ENCODE results near the gene IL23R.

Gene IL23R

DNA sequence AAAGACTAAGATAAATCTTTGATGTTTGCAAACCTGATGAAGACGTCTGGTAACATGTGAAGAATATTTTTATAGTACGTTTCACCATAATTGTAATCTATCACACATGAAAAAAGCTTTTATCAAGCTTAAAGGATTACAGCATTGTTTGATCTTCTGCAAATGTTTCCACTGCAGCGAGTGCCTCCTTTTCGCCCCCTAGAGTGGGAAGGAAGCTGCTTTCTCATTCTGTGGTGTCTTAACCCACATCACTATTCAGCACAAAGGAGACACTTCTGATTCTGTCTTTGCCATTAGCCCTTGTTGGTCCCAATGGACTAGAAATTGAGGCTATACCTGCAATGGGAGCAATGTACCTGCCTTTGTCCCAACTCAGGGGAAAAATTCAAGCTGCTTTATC lies 95.4 kb downstream of the IL23R start:
- no peak for TF ChIP-seq CTCF (IDR thresholded peaks at IDR 0.05; ENCODE audit: low read depth, low read length)
- no peak overlapping the region for H3K4me3 ChIP-seq (ENCODE audit: low read depth, low read length)

DNA sequence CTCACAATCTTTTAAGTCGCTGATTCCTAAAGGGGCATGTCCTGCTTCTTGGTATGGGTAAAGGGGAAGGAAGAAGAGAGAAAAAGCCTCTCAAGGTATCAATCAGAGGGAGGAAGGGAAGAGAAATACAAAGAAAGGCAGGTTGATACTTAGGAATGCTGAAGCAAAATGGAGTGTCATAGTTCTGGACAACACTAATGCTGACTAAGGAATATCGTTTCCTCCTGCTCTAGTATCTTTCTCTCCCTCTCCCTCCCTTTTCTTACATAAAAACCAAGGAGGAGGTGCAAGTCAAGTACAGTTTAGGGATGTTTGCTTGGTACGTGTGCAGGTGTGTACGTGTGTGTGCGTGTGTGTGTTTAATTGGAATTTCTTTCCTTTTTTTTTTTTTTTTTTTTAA lies 96.5 kb downstream of the IL23R start:
- no peak for TF ChIP-seq CTCF (IDR thresholded peaks at IDR 0.05; ENCODE audit: low read depth, low read length)
- H3K4me3 ChIP-seq (ENCODE audit: low read depth, low read length): no peak overlapping the region

DNA sequence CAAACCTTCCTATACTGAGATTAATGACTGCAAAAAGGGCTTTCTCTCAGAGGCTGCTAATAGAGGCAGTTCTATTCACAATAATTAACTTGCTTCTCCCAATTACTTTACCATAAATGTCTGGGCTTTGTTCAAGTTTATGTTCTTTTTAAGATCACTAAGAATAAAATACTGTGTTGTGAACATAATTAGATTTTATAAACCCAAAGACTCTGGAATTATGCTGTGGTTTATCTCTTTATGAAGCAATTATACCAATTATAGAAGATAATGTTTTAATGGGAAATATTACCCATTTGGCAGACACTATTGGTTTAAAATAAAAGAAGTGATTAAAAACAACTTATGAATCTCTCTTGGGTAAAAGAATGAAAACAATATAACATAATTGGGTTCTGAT lies 97.9 kb downstream of the IL23R start:
- TF ChIP-seq CTCF (IDR thresholded peaks at IDR 0.05; ENCODE audit: low read depth, low read length): no peak
- no peak overlapping the region for H3K4me3 ChIP-seq (ENCODE audit: low read depth, low read length)

GRCh38 chr1:67264899-67265298 lies 98.6 kb downstream of the IL23R start:
- H3K4me3 ChIP-seq (ENCODE audit: low read depth, low read length): no peak overlapping the region
- TF ChIP-seq CTCF (IDR thresholded peaks at IDR 0.05; ENCODE audit: low read depth, low read length): no peak

DNA sequence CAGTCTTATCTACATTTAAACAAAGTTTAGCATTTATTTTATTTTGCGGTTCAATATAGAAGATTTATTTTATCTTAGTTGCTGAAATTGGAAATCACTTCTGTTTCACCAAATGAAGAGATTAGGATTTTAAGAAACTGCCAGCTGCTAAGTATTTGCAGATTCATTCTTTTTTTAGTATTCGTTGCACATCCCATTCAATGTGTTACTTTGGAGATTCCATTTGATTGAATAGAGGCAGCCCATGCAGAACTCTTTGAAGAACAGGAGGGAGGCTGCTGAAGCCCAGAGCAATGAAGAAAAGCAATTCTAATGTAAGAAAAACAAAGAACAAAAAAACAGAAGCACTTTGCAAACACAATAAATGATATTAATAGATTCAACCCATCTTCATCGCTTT lies 102.8 kb downstream of the IL23R start:
- no peak for TF ChIP-seq CTCF (IDR thresholded peaks at IDR 0.05; ENCODE audit: low read depth, low read length)
- no peak overlapping the region for H3K4me3 ChIP-seq (ENCODE audit: low read depth, low read length)

- no peak for TF ChIP-seq CTCF (IDR thresholded peaks at IDR 0.05; ENCODE audit: low read depth, low read length)
- H3K4me3 ChIP-seq (ENCODE audit: low read depth, low read length): no peak overlapping the region
These were observed 104.3 kb downstream of the IL23R start for GRCh38 chr1:67270541-67270940.

GRCh38 chr1:67273591-67273990 lies 107.3 kb downstream of the IL23R start:
- no peak overlapping the region for H3K4me3 ChIP-seq (ENCODE audit: low read depth, low read length)
- TF ChIP-seq CTCF (IDR thresholded peaks at IDR 0.05; ENCODE audit: low read depth, low read length): no peak
